AG10803 (cell line): ENCODE measurements around the gene ATG10.
"Not testable (repeated sequence)": the region's sequence is repeated elsewhere in the genome, so short reads cannot be mapped to it uniquely, and the experiment has no call there.

Experiments used
- DNase-seq: peaks from one replicate; pipeline ENCODE4 v3.0.0; 2010; ENCODE audit warnings: low read depth
- H3K4me3 ChIP-seq: 2 replicates; pipeline ENCODE4 v1.5.1; 2011; ENCODE audit warnings: mild to moderate bottlenecking, low read length, control low read depth
- CTCF ChIP-seq: conservative IDR thresholded peaks from 2 replicates; pipeline ENCODE4 v1.5.1; 2011; ENCODE audit warnings: mild to moderate bottlenecking, low read length, control low read depth, inconsistent platforms

ATG10 gene

GRCh38 chr5:81965524-81965923, 6.3 kb upstream of the ATG10 start:
- H3K4me3 ChIP-seq = no peak overlapping the region
- no peak for TF ChIP-seq CTCF
- peak; percentile 9 for DNase-seq

GRCh38 chr5:81969226-81969625, 2.6 kb upstream of the ATG10 start:
- no peak overlapping the region for H3K4me3 ChIP-seq
- TF ChIP-seq CTCF = no peak
- DNase-seq = no peak

GRCh38 chr5:81969912-81970311, 1.9 kb upstream of the ATG10 start:
- DNase-seq = no peak
- no peak for TF ChIP-seq CTCF
- no peak overlapping the region for H3K4me3 ChIP-seq

GRCh38 chr5:81971111-81971711, 612 bp upstream of the ATG10 start:
- no peak for DNase-seq
- peak overlapping the region; percentile 91 for H3K4me3 ChIP-seq
- TF ChIP-seq CTCF = no peak

GRCh38 chr5:81972492-81972783, 615 bp downstream of the ATG10 start:
- peak overlapping the region; percentile 91 for H3K4me3 ChIP-seq
- no peak for DNase-seq
- no peak for TF ChIP-seq CTCF

GRCh38 chr5:81980160-81980559, 8.3 kb downstream of the ATG10 start:
- DNase-seq = no peak
- TF ChIP-seq CTCF = no peak
- H3K4me3 ChIP-seq = no peak overlapping the region

- no peak overlapping the region for H3K4me3 ChIP-seq
- no peak for TF ChIP-seq CTCF
- no peak for DNase-seq
These were observed 8.9 kb downstream of the ATG10 start for GRCh38 chr5:81980598-81981260.

GRCh38 chr5:81982172-81982685, 10.4 kb downstream of the ATG10 start:
- H3K4me3 ChIP-seq, DNase-seq: not testable (repeated sequence)

GRCh38 chr5:81983148-81983547, 11.3 kb downstream of the ATG10 start:
- not testable (repeated sequence) for H3K4me3 ChIP-seq, DNase-seq

GRCh38 chr5:81983563-81983962, 11.7 kb downstream of the ATG10 start:
- H3K4me3 ChIP-seq, DNase-seq: not testable (repeated sequence)
